Measurements from ENCODE around the gene EEF2K. TPM values are rescaled to one million over a fixed set of nuclear protein-coding genes. Genes with fewer than 3 reads are reported as not detected.

EEF2K gene
- total and polyA plus RNA-seq, 2 of the 13 experiments (the other 11 are each of a cell fraction or from before 2014, with no cell fraction given): 22.0 to 23.8 TPM

DNA sequence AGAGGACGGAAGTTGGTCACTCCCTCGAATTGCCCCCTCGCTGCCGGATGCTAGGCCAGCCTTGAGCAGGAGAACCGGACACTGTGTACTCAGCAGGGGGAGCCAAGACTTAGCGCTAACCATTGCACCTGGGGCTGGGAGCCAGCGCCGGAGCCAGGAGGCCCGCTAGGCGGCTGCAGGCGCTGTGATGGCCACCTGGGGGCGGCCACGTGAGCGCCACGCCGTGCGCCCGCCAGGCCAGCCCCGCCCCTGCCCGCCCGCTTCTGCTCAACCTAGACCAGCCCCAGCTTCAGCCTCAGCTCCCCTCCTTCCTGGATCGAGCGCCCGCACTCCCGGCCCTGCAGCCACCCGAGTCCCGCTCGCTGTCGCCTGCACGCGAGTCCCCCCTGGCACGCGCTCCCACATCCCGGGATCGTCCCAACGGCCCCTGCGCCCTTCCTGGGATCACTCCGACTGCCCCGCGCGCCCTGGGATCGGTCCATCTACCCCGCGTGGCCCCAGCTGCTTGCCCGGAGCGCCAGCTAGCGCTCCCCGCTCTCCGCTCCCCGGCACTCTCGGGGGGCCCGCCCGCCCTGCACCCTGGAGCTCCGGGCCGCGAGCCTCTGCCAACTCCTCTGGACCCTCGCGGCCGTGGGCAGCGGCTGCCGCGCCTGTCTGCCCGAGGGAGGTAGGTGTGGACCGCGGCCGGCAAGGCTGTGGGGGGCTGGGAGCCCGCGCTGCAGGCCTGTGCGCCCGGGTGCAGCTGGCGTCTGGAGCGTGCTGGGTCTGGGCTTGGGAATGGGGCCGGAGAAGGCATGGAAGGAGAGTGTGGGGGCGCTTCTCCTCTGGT, at the start of gene EEF2K (continued):
- TF ChIP-seq, protein P1, sequence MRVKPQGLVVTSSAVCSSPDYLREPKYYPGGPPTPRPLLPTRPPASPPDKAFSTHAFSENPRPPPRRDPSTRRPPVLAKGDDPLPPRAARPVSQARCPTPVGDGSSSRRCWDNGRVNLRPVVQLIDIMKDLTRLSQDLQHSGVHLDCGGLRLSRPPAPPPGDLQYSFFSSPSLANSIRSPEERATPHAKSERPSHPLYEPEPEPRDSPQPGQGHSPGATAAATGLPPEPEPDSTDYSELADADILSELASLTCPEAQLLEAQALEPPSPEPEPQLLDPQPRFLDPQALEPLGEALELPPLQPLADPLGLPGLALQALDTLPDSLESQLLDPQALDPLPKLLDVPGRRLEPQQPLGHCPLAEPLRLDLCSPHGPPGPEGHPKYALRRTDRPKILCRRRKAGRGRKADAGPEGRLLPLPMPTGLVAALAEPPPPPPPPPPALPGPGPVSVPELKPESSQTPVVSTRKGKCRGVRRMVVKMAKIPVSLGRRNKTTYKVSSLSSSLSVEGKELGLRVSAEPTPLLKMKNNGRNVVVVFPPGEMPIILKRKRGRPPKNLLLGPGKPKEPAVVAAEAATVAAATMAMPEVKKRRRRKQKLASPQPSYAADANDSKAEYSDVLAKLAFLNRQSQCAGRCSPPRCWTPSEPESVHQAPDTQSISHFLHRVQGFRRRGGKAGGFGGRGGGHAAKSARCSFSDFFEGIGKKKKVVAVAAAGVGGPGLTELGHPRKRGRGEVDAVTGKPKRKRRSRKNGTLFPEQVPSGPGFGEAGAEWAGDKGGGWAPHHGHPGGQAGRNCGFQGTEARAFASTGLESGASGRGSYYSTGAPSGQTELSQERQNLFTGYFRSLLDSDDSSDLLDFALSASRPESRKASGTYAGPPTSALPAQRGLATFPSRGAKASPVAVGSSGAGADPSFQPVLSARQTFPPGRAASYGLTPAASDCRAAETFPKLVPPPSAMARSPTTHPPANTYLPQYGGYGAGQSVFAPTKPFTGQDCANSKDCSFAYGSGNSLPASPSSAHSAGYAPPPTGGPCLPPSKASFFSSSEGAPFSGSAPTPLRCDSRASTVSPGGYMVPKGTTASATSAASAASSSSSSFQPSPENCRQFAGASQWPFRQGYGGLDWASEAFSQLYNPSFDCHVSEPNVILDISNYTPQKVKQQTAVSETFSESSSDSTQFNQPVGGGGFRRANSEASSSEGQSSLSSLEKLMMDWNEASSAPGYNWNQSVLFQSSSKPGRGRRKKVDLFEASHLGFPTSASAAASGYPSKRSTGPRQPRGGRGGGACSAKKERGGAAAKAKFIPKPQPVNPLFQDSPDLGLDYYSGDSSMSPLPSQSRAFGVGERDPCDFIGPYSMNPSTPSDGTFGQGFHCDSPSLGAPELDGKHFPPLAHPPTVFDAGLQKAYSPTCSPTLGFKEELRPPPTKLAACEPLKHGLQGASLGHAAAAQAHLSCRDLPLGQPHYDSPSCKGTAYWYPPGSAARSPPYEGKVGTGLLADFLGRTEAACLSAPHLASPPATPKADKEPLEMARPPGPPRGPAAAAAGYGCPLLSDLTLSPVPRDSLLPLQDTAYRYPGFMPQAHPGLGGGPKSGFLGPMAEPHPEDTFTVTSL (CRISPR knock-in tag; IDR thresholded peaks at IDR 0.05; ENCODE audit: borderline replicate concordance): no peak
- TF ChIP-seq, protein P2, sequence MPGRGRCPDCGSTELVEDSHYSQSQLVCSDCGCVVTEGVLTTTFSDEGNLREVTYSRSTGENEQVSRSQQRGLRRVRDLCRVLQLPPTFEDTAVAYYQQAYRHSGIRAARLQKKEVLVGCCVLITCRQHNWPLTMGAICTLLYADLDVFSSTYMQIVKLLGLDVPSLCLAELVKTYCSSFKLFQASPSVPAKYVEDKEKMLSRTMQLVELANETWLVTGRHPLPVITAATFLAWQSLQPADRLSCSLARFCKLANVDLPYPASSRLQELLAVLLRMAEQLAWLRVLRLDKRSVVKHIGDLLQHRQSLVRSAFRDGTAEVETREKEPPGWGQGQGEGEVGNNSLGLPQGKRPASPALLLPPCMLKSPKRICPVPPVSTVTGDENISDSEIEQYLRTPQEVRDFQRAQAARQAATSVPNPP (CRISPR knock-in tag; IDR thresholded peaks at IDR 0.05): peak; percentile 94
- TF ChIP-seq SOX6 (IDR thresholded peaks at IDR 0.05) (no peak), SOX6 (CRISPR knock-in tag; IDR thresholded peaks at IDR 0.05) (peak; percentile 82)

DNA sequence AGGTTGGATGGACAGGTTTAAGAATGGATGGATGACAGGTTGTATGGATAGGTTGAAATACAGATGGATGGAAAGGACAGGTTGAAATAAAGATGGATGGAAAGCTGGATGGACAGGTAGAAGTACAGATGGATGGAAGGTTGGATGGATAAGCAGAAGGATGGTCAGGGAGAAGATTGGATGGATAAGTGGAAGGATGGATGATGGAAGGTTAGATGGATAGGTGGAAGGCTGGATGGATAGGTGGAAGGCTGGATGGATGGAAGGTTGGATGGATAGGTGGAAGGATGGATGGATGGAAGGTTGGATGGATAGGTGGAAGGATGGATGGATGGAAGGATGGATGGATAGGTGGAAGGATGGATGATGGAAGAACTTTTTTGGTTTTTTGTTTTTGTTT, 44.7 kb upstream of the EEF2K start:
- Histone ChIP-seq H3K36me3 (replicated peaks in 1 of 2; ENCODE audit: control insufficient read depth in 1 of 2, insufficient read depth in 2 of 2, low read length in 2 of 2) (no peaks in the 10 kb centered on the region), H2AFZ (ENCODE audit: low read length) (no peak overlapping the region), H3K9me3 (ENCODE audit: low read length) (peaks cover under 1% of the 10 kb centered on the region; the same call in 1 of the 2 replicates), H3K4me2 (ENCODE audit: low read depth, low read length) (no peak overlapping the region), H3K4me3 (replicated peaks in 1 of 3; ENCODE audit: insufficient read depth in 1 of 3, low read depth in 2 of 3, low read length in 3 of 3) (no peak overlapping the region), H3K4me1 (ENCODE audit: insufficient read depth, low read length) (peaks cover 31% of the 10 kb centered on the region), H3K79me2 (ENCODE audit: insufficient read depth, low read length) (no peaks in the 10 kb centered on the region), H3K27me3 (ENCODE audit: control insufficient read depth in 1 of 2, insufficient read depth in 2 of 2, low read length in 2 of 2) (peaks cover 7 to 25% of the 10 kb centered on the region in 2 experiments; a peak in 4 of 5 replicates), H3K27ac (ENCODE audit: extremely low read length, insufficient read depth, low read length) (no peak overlapping the region), H4K20me1 (ENCODE audit: insufficient read depth, low read length) (no peaks in the 10 kb centered on the region), H3K9ac (ENCODE audit: insufficient read depth, low read depth, low read length) (no peak overlapping the region)
- intact Hi-C loops (cut with micrococcal nuclease; ENCODE audit: unreplicated experiment): no loop called here
- DNase-seq (ENCODE audit: low spot score): no peak
- ChIA-PET POLR2A (no interaction called here), CTCF (ENCODE audit: low intra/inter-chr PET ratio, low total read pairs) (no interaction called here)
- FAIRE-seq: peak; percentile 42
- no peak for ATAC-seq
- no TSS peak for BruUV-seq (replicated peaks)
- in situ Hi-C loops (cut with HindIII; ENCODE audit: extremely low pct_ligation_motif_present, low pct_unique_long_range_greater_than_20kb): no loop called here
- TF ChIP-seq PLRG1 (conservative IDR thresholded peaks at IDR 0.05) (no peak; the same call in 1 of the 2 replicates), FOXP1 (IDR thresholded peaks at IDR 0.05) (0 out of 2 replicates have a peak, but pooled peaks have one; percentile 25), FOXP1 (CRISPR knock-in tag; IDR thresholded peaks at IDR 0.05) (no peak), IKZF1 (IDR thresholded peaks at IDR 0.05) (peak; percentile 91), RXRA (CRISPR knock-in tag; IDR thresholded peaks at IDR 0.05) (no peak), ZNF564 (CRISPR knock-in tag; IDR thresholded peaks at IDR 0.05) (no peak), ZNF205 (CRISPR knock-in tag; IDR thresholded peaks at IDR 0.05) (no peak), RAD51 (IDR thresholded peaks at IDR 0.05; ENCODE audit: borderline replicate concordance) (no peak), FOSL1 (CRISPR knock-in tag; IDR thresholded peaks at IDR 0.05; ENCODE audit: borderline replicate concordance) (no peak)
- TF ChIP-seq, protein P3, sequence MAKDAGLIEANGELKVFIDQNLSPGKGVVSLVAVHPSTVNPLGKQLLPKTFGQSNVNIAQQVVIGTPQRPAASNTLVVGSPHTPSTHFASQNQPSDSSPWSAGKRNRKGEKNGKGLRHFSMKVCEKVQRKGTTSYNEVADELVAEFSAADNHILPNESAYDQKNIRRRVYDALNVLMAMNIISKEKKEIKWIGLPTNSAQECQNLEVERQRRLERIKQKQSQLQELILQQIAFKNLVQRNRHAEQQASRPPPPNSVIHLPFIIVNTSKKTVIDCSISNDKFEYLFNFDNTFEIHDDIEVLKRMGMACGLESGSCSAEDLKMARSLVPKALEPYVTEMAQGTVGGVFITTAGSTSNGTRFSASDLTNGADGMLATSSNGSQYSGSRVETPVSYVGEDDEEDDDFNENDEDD (CRISPR knock-in tag; IDR thresholded peaks at IDR 0.05; ENCODE audit: borderline replicate concordance): no peak

All from HepG2 (cell line).